ENCODE results near the gene LGALS7.

DNA sequence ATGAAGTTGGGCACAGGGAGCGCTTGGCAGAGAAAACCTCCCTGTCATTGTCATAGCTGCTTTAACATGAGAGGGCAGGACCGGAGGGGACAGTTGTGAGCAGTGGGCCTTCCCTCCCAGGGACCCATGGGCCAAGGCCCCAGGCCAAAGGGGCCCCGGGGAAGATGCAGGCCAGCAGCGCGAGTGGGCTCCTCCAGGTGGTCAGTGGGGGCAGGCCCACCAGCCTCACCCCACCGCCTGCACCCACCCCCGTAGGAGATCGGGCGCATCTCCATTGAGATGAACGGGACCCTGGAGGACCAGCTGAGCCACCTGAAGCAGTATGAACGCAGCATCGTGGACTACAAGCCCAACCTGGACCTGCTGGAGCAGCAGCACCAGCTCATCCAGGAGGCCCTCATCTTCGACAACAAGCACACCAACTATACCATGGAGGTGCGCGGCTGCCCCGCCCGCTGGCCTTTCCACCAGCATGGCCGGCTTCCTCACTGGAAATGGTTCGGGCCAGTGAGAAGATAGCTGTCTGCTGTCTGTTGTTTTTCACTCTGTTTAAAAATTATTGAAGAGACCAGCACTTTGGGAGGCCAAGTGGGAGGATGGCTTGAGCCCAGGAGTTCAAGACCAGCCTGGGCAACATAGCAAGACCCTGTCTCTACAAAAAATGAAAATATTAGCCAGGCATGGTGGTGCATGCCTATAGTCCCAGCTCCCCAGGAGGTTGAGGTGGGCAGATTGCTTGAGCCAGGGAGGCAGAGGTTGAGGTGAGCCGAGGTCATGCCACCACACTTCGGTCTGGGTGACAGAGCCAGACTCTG is 47.6 kb downstream of the LGALS7 start:
- TF ChIP-seq CTCF (IDR thresholded peaks at IDR 0.05), result no peak
- no peak for TF ChIP-seq POLR2A (IDR thresholded peaks at IDR 0.05)

Data from adrenal gland (tissue), 5 donors.